H1 (cell line): Measurements from ENCODE around the gene ACAA1. TPM values are rescaled to one million over a fixed set of nuclear protein-coding genes. Genes with fewer than 3 reads are reported as not detected.

Experiments used
- CTCF ChIA-PET: fragments of 300-600 bp; sonication (Branson Sonifier 250); formaldehyde crosslinking; loops from one replicate; lab custom pipeline; 2021; ENCODE audit not compliant: partially characterized antibody; lab: Charles Lee
- POLR2A ChIA-PET: fragments of 300-600 bp; sonication (Branson Sonifier 250); formaldehyde crosslinking; loops from one replicate; lab custom pipeline; 2021; ENCODE audit warnings: inconsistent platforms; ENCODE audit not compliant: partially characterized antibody; lab: Charles Lee
- DNase-seq, 2 experiments: peaks; one replicate each; pipeline versions ENCODE4 v3.0.0 to v3.0.0-alpha.2; 2010 to 2022; ENCODE audit warnings: low spot score in 2 of 2, low read depth in 1 of 2, mixed read lengths in 1 of 2
- FAIRE-seq: peaks from 2 replicates; lab custom pipeline; 2011; peaks lifted over from hg19 to GRCh38; lab: Jason Lieb, UNC
- H2AFZ ChIP-seq: 2 replicates; pipeline ENCODE4 v1.8.1; 2012; ENCODE audit warnings: low read length, inconsistent platforms
- H2AK5ac ChIP-seq: 2 replicates; pipeline ENCODE4 v1.6.1; 2013; ENCODE audit warnings: low read depth, low read length
- H2BK120ac ChIP-seq: replicated peaks from 2 replicates; pipeline ENCODE3; 2013; ENCODE audit warnings: low read depth, low read length, inconsistent platforms
- H2BK12ac ChIP-seq: 2 replicates; pipeline ENCODE4 v1.6.1; 2013; ENCODE audit warnings: low read depth, low read length
- H2BK15ac ChIP-seq: 2 replicates; pipeline ENCODE4 v1.6.1; 2013; ENCODE audit warnings: low read length
- H2BK20ac ChIP-seq: 2 replicates; pipeline ENCODE4 v1.6.1; 2013; ENCODE audit warnings: low read length
- H2BK5ac ChIP-seq: 2 replicates; pipeline ENCODE4 v1.6.1; 2013; ENCODE audit warnings: low read depth, low read length
- H3K14ac ChIP-seq: 2 replicates; pipeline ENCODE4 v1.6.1; 2013; ENCODE audit warnings: inconsistent platforms; ENCODE audit not compliant: insufficient read length
- H3K18ac ChIP-seq: 2 replicates; pipeline ENCODE4 v1.6.1; 2013; ENCODE audit warnings: low read length; ENCODE audit errors: extremely low read depth
- H3K23ac ChIP-seq: 2 replicates; pipeline ENCODE4 v1.6.1; 2013; ENCODE audit warnings: inconsistent platforms; ENCODE audit not compliant: insufficient read length
- H3K23me2 ChIP-seq: 2 replicates; pipeline ENCODE4 v1.6.1; 2013; ENCODE audit warnings: low read depth, low read length
- H3K27ac ChIP-seq: 2 replicates; pipeline ENCODE4 v1.6.1; 2011; ENCODE audit warnings: low read depth, low read length, inconsistent platforms
- H3K27me3 ChIP-seq, 4 experiments: replicated peaks in 1 of 4; 1 replicate in 1 of 4; 2 replicates in 3 of 4; pipeline versions ENCODE4 v1.6.1 to v1.8.1; 2011 to 2013; ENCODE audit warnings: low read length in 3 of 4, mild to moderate bottlenecking in 3 of 4, inconsistent platforms in 2 of 4, mixed read lengths in 2 of 4, moderate library complexity in 1 of 4; ENCODE audit not compliant: control insufficient read depth in 3 of 4, insufficient read depth in 3 of 4; ENCODE audit errors: extremely low read depth in 1 of 4
- H3K36me3 ChIP-seq, 4 experiments: 2 replicates each; pipeline versions ENCODE4 v1.6.1 to v1.8.1; 2011 to 2013; ENCODE audit warnings: mild to moderate bottlenecking in 4 of 4, low read length in 3 of 4, moderate library complexity in 2 of 4, control low read depth in 1 of 4, inconsistent platforms in 1 of 4; ENCODE audit not compliant: insufficient read depth in 4 of 4, control insufficient read depth in 2 of 4
- H3K4ac ChIP-seq: replicated peaks from 2 replicates; pipeline ENCODE3; 2013; ENCODE audit warnings: low read length, low read depth, mixed read lengths, inconsistent platforms; ENCODE audit not compliant: insufficient read length
- H3K4me1 ChIP-seq, 4 experiments: replicated peaks in 1 of 4; 1 replicate in 1 of 4; 2 replicates in 3 of 4; pipeline versions ENCODE4 v1.6.1 to v1.8.1; 2011 to 2013; ENCODE audit warnings: low read length in 3 of 4, inconsistent platforms in 2 of 4, mixed read lengths in 1 of 4; ENCODE audit not compliant: insufficient read depth in 4 of 4, control insufficient read depth in 3 of 4
- H3K4me2 ChIP-seq, 2 experiments: 2 replicates each; pipeline versions ENCODE4 v1.6.1 to v1.8.1; 2011 to 2013; ENCODE audit warnings: low read depth in 2 of 2, low read length in 2 of 2, control low read depth in 1 of 2, inconsistent platforms in 1 of 2, mild to moderate bottlenecking in 1 of 2; ENCODE audit not compliant: insufficient read depth in 1 of 2
- H3K4me3 ChIP-seq, 4 experiments: fragments of 200-600, 300-600 bp in 1 of 4; sonication (generic), shearing (Covaris generic), sonication (Bioruptor Twin) in 1 of 4; 2 replicates each; pipeline versions ENCODE4 v1.5.1 to v1.8.1; 2011 to 2016; ENCODE audit warnings: low read length in 4 of 4, low read depth in 3 of 4, control low read depth in 2 of 4, inconsistent platforms in 2 of 4, mild to moderate bottlenecking in 2 of 4, mixed read lengths in 1 of 4, moderate library complexity in 1 of 4; ENCODE audit not compliant: insufficient read depth in 2 of 4; ENCODE audit errors: extremely low read depth in 1 of 4
- H3K56ac ChIP-seq: replicated peaks from 2 replicates; pipeline ENCODE3; 2013; ENCODE audit warnings: low read depth, mild to moderate bottlenecking, mixed read lengths, low read length, inconsistent platforms; ENCODE audit not compliant: insufficient read length
- H3K79me1 ChIP-seq: 2 replicates; pipeline ENCODE4 v1.6.1; 2013; ENCODE audit warnings: low read depth, low read length, control low read depth
- H3K79me2 ChIP-seq, 2 experiments: 2 replicates each; pipeline versions ENCODE4 v1.6.1 to v1.8.1; 2012 to 2013; ENCODE audit warnings: low read length in 2 of 2, mild to moderate bottlenecking in 2 of 2, inconsistent platforms in 1 of 2; ENCODE audit not compliant: insufficient read depth in 2 of 2, control insufficient read depth in 1 of 2
- H3K9ac ChIP-seq, 4 experiments: replicated peaks in 1 of 4; 1 replicate in 1 of 4; 2 replicates in 3 of 4; pipeline versions ENCODE4 v1.6.1 to v1.8.1; 2011 to 2013; ENCODE audit warnings: low read depth in 3 of 4, low read length in 3 of 4, control low read depth in 2 of 4, mild to moderate bottlenecking in 2 of 4, moderate library complexity in 2 of 4, inconsistent platforms in 1 of 4; ENCODE audit errors: extremely low read depth in 1 of 4
- H3K9me3 ChIP-seq, 2 experiments: 2 replicates each; pipeline versions ENCODE4 v1.6.1 to v1.8.1; 2012 to 2013; ENCODE audit warnings: mild to moderate bottlenecking in 2 of 2, moderate library complexity in 2 of 2, control low read depth in 1 of 2, inconsistent platforms in 1 of 2, low read depth in 1 of 2, low read length in 1 of 2, mixed read lengths in 1 of 2; ENCODE audit not compliant: insufficient read depth in 2 of 2
- H4K20me1 ChIP-seq, 2 experiments: replicated peaks in 1 of 2; 2 replicates each; pipeline versions ENCODE3 to v1.8.1; 2011 to 2013; ENCODE audit warnings: inconsistent platforms in 2 of 2, low read length in 2 of 2, mild to moderate bottlenecking in 1 of 2; ENCODE audit not compliant: insufficient read depth in 2 of 2, control insufficient read depth in 1 of 2
- H4K5ac ChIP-seq: 2 replicates; pipeline ENCODE4 v1.6.1; 2013; ENCODE audit warnings: low read length, low read depth, mixed read lengths, inconsistent platforms; ENCODE audit not compliant: insufficient read length
- H4K8ac ChIP-seq: 2 replicates; pipeline ENCODE4 v1.8.0; 2013; ENCODE audit warnings: mild to moderate bottlenecking, moderate library complexity, low read length, inconsistent platforms; ENCODE audit not compliant: insufficient read depth; ENCODE audit errors: extremely low read depth
- H4K91ac ChIP-seq: replicated peaks from 2 replicates; pipeline ENCODE3; 2013; ENCODE audit warnings: low read length, mixed read lengths, inconsistent platforms; ENCODE audit not compliant: insufficient read length
- CHD1 ChIP-seq: IDR thresholded peaks from 2 replicates; pipeline ENCODE4 v1.6.1; 2012; ENCODE audit warnings: low read depth, low read length, improper control_type of control experiment
- CTBP2 ChIP-seq: IDR thresholded peaks from 2 replicates; pipeline ENCODE4 v1.7.0; 2011; ENCODE audit warnings: borderline replicate concordance, mild to moderate bottlenecking, moderate library complexity, mixed read lengths, low read length; ENCODE audit not compliant: insufficient read depth, insufficient read length
- POLR2AphosphoS5 ChIP-seq: IDR thresholded peaks from 2 replicates; pipeline ENCODE4 v1.6.1; 2011; ENCODE audit warnings: low read depth, low read length
- RAD21 ChIP-seq, 2 experiments: IDR thresholded peaks in 1 of 2; conservative IDR thresholded peaks in 1 of 2; 2 replicates each; pipeline ENCODE4 v1.6.1; 2011; ENCODE audit warnings: low read depth in 2 of 2, low read length in 2 of 2, improper control_type of control experiment in 1 of 2, inconsistent platforms in 1 of 2, mild to moderate bottlenecking in 1 of 2, moderate library complexity in 1 of 2
- SRF ChIP-seq: IDR thresholded peaks from 2 replicates; pipeline ENCODE4 v1.6.1; 2011; ENCODE audit warnings: mild to moderate bottlenecking, low read depth, low read length, moderate library complexity
- SUZ12 ChIP-seq: fragments of 200-600 bp; sonication (generic); IDR thresholded peaks from 2 replicates; pipeline ENCODE4 v1.6.1; 2012; ENCODE audit warnings: mild to moderate bottlenecking, inconsistent platforms, low read length, moderate library complexity, mixed read lengths
- TAF1 ChIP-seq: IDR thresholded peaks from 2 replicates; pipeline ENCODE4 v1.6.1; 2011; ENCODE audit warnings: mild to moderate bottlenecking, low read depth, low read length
- TBP ChIP-seq: IDR thresholded peaks from 2 replicates; pipeline ENCODE4 v1.6.1; 2011; ENCODE audit warnings: low read depth, low read length, improper control_type of control experiment
- WGBS, 2 experiments: shearing (Covaris generic) in 1 of 2; methylation state at CpG; one replicate each; pipeline versions ENCODE4 v1.1.6 to v1.1.7; 2013 to 2015; ENCODE audit warnings: low lambda C conversion rate in 2 of 2, mixed read lengths in 2 of 2, inconsistent platforms in 1 of 2, low coverage in 1 of 2, missing lambda C conversion rate in 1 of 2; ENCODE audit not compliant: insufficient replicate concordance in 2 of 2, insufficient coverage in 1 of 2, insufficient read length in 1 of 2; ENCODE audit errors: extremely low coverage in 1 of 2, missing lambda C conversion rate in 1 of 2; 5-methylcytosine and 5-hydroxymethylcytosine counted together
- polyA plus RNA-seq, 7 experiments: library from polyadenylated mRNA; depleted of rRNA in 3 of 7; stranded (reverse) in 5 of 7; unstranded in 2 of 7; fragments of >200 nt in 5 of 7; fragments of 200-250 nt in 2 of 7; gene quantifications; 1 replicate in 5 of 7; 2 replicates in 1 of 7; 4 replicates in 1 of 7; pipeline versions ENCODE4 v1.2.1 to v1.2.3, GENCODE V29; 2011 to 2013; ENCODE audit warnings: missing spikeins in 2 of 7, mixed read lengths in 2 of 7
- total RNA-seq: library from RNA; stranded (reverse); fragmentation: NEBNext Ultra II Directional; extraction: Animal tissue kit (Norgen Biotek cat#: 25700); gene quantifications from 2 replicates; pipeline ENCODE4 v1.2.1, GENCODE V29; 2021

The ACAA1 gene
- total and polyA plus RNA-seq, 2 of the 8 experiments (the other 6 are each of a cell fraction or from before 2014, with no cell fraction given): 23.1 to 34.8 TPM

- H4K5ac ChIP-seq: no peak overlapping the region
- H3K9ac ChIP-seq: no peak overlapping the region
- TF ChIP-seq SRF (no peak), CTBP2 (no peak), CHD1 (no peak), TBP (no peak), TAF1 (no peak), RAD21 (IDR thresholded peaks at IDR 0.05 in 1 of 2, conservative IDR thresholded peaks at IDR 0.05 in 1 of 2; ENCODE audit: low read depth in 2 of 2, low read length in 2 of 2) (no peak), SUZ12 (no peak), POLR2AphosphoS5 (no peak)
- WGBS, 2 experiments: 94% methylated on average over 3 of the region's 5 CpGs; no CpG with 5 or more reads in 1 of the 2 experiments
- no peaks in the 10 kb centered on the region for H3K79me2 ChIP-seq
- H3K4me3 ChIP-seq: no peak overlapping the region
- H4K91ac ChIP-seq: no peak overlapping the region
- H4K8ac ChIP-seq: no peak overlapping the region
- no peak overlapping the region for H3K4me2 ChIP-seq
- no peaks in the 10 kb centered on the region for H3K4me1 ChIP-seq
- H3K18ac ChIP-seq: no peak overlapping the region
- H2AFZ ChIP-seq: no peak overlapping the region
- no peak overlapping the region for H3K23ac ChIP-seq
- no peak overlapping the region for H2BK120ac ChIP-seq
- no peak overlapping the region for H3K56ac ChIP-seq
- H2AK5ac ChIP-seq: no peak overlapping the region
- no peaks in the 10 kb centered on the region for H3K79me1 ChIP-seq
- H3K36me3 ChIP-seq: no peaks in the 10 kb centered on the region
- ChIA-PET POLR2A (interaction anchor here (0.7 to 1.1 kb wide), 2 partner anchors 8 to 9 kb away, joined by 3 read pairs; no protein-coding TSS in a partner anchor), CTCF (interaction anchor here (0.6 to 10.9 kb wide), 4 partner anchors 8 to 1002 kb away, joined by 3 to 52 read pairs (median 4); partner anchors contain the start of genes ACAA1 and MYD88)
- H2BK12ac ChIP-seq: no peak overlapping the region
- H3K4ac ChIP-seq: no peak overlapping the region
- H2BK15ac ChIP-seq: no peak overlapping the region
- no peak for FAIRE-seq
- no peak overlapping the region for H2BK5ac ChIP-seq
- DNase-seq: no peak
- H3K14ac ChIP-seq: no peak overlapping the region
- no peaks in the 10 kb centered on the region for H4K20me1 ChIP-seq
- H3K9me3 ChIP-seq: no peaks in the 10 kb centered on the region
- H2BK20ac ChIP-seq: no peak overlapping the region
- H3K27me3 ChIP-seq: no peaks in the 10 kb centered on the region
- H3K27ac ChIP-seq: no peak overlapping the region
- H3K23me2 ChIP-seq: no peaks in the 10 kb centered on the region
These were observed 11.5 kb upstream of the ACAA1 start for GRCh38 chr3:38148311-38148882.
